ENCODE measurements around the gene MBD5.
A peak's percentile ranks its signal among the peaks of the same experiment; 100 is the strongest.

MBD5 gene

GRCh38 chr2:148495586-148495985, 474.7 kb downstream of the MBD5 start:
- Mint-ChIP-seq H3K36me3 (peaks cover 4% of the 10 kb centered on the region), H3K4me3 (no peak overlapping the region), H3K4me1 (ENCODE audit: low read depth) (peaks cover 10% of the 10 kb centered on the region), H3K27me3 (no peaks in the 10 kb centered on the region), H3K9me3 (ENCODE audit: low read depth) (no peaks in the 10 kb centered on the region), H3K27ac (no peak overlapping the region)

- no peaks in the 10 kb centered on the region for H3K9me3 Mint-ChIP-seq (ENCODE audit: low read depth)
- H3K27me3 Mint-ChIP-seq = no peaks in the 10 kb centered on the region
- no peak overlapping the region for H3K4me3 Mint-ChIP-seq
- H3K4me1 Mint-ChIP-seq (ENCODE audit: low read depth) = peaks cover under 1% of the 10 kb centered on the region
- no peak overlapping the region for H3K27ac Mint-ChIP-seq
- H3K36me3 Mint-ChIP-seq = no peaks in the 10 kb centered on the region
Observed at GRCh38 chr2:148501545-148501944, 480.7 kb downstream of the MBD5 start.

GRCh38 chr2:148503516-148503915, 482.6 kb downstream of the MBD5 start:
- no peaks in the 10 kb centered on the region for H3K36me3 Mint-ChIP-seq
- no peak overlapping the region for H3K27ac Mint-ChIP-seq
- H3K9me3 Mint-ChIP-seq (ENCODE audit: low read depth) = no peaks in the 10 kb centered on the region
- H3K27me3 Mint-ChIP-seq = no peaks in the 10 kb centered on the region
- H3K4me3 Mint-ChIP-seq = no peak overlapping the region
- peaks cover 1% of the 10 kb centered on the region for H3K4me1 Mint-ChIP-seq (ENCODE audit: low read depth)

- Mint-ChIP-seq H3K4me3 (no peak overlapping the region), H3K27ac (no peak overlapping the region), H3K27me3 (no peaks in the 10 kb centered on the region), H3K9me3 (ENCODE audit: low read depth) (no peaks in the 10 kb centered on the region), H3K36me3 (peaks cover 3% of the 10 kb centered on the region), H3K4me1 (ENCODE audit: low read depth) (peaks cover 24% of the 10 kb centered on the region)
Observed at GRCh38 chr2:148507970-148508369, 487.1 kb downstream of the MBD5 start.

- no peaks in the 10 kb centered on the region for H3K27me3 Mint-ChIP-seq
- peak overlapping the region; percentile 90 for H3K27ac Mint-ChIP-seq
- H3K4me3 Mint-ChIP-seq = peak overlapping the region; percentile 78
- no peaks in the 10 kb centered on the region for H3K9me3 Mint-ChIP-seq (ENCODE audit: low read depth)
- peaks cover 3% of the 10 kb centered on the region for H3K36me3 Mint-ChIP-seq
- peaks cover 26% of the 10 kb centered on the region for H3K4me1 Mint-ChIP-seq (ENCODE audit: low read depth)
Observed at GRCh38 chr2:148508878-148509287, 488.0 kb downstream of the MBD5 start.

- Mint-ChIP-seq H3K27ac (peak overlapping the region; percentile 90), H3K36me3 (peaks cover 5% of the 10 kb centered on the region), H3K4me3 (peak overlapping the region; percentile 78), H3K4me1 (ENCODE audit: low read depth) (peaks cover 26% of the 10 kb centered on the region), H3K27me3 (no peaks in the 10 kb centered on the region), H3K9me3 (ENCODE audit: low read depth) (no peaks in the 10 kb centered on the region)
Observed at GRCh38 chr2:148509288-148509902, 488.5 kb downstream of the MBD5 start.

GRCh38 chr2:148511883-148512282, 491.0 kb downstream of the MBD5 start:
- H3K27ac Mint-ChIP-seq = no peak overlapping the region
- H3K27me3 Mint-ChIP-seq = no peaks in the 10 kb centered on the region
- no peaks in the 10 kb centered on the region for H3K9me3 Mint-ChIP-seq (ENCODE audit: low read depth)
- peaks cover 9% of the 10 kb centered on the region for H3K36me3 Mint-ChIP-seq
- peaks cover 35% of the 10 kb centered on the region for H3K4me1 Mint-ChIP-seq (ENCODE audit: low read depth)
- H3K4me3 Mint-ChIP-seq = no peak overlapping the region

- Mint-ChIP-seq H3K4me3 (no peak overlapping the region), H3K27me3 (no peaks in the 10 kb centered on the region), H3K9me3 (ENCODE audit: low read depth) (no peaks in the 10 kb centered on the region), H3K36me3 (peaks cover 9% of the 10 kb centered on the region), H3K4me1 (ENCODE audit: low read depth) (peaks cover 35% of the 10 kb centered on the region), H3K27ac (no peak overlapping the region)
Observed at GRCh38 chr2:148512501-148512900, 491.6 kb downstream of the MBD5 start.

GRCh38 chr2:148513427-148513826, 492.5 kb downstream of the MBD5 start:
- Mint-ChIP-seq H3K4me1 (ENCODE audit: low read depth) (peaks cover 34% of the 10 kb centered on the region), H3K36me3 (peaks cover 9% of the 10 kb centered on the region), H3K27me3 (no peaks in the 10 kb centered on the region)

GRCh38 chr2:148515120-148515519, 494.2 kb downstream of the MBD5 start:
- no peaks in the 10 kb centered on the region for H3K27me3 Mint-ChIP-seq
- H3K9me3 Mint-ChIP-seq (ENCODE audit: low read depth) = no peaks in the 10 kb centered on the region
- H3K4me1 Mint-ChIP-seq (ENCODE audit: low read depth) = peaks cover 20% of the 10 kb centered on the region
- H3K36me3 Mint-ChIP-seq = peaks cover 9% of the 10 kb centered on the region
- H3K27ac Mint-ChIP-seq = no peak overlapping the region
- no peak overlapping the region for H3K4me3 Mint-ChIP-seq

More at GRCh38 chr2:148513427-148513826, 492.5 kb downstream of the MBD5 start:
- no peaks in the 10 kb centered on the region for H3K9me3 Mint-ChIP-seq (ENCODE audit: low read depth)
- H3K4me3 Mint-ChIP-seq = no peak overlapping the region
- H3K27ac Mint-ChIP-seq = no peak overlapping the region

- Mint-ChIP-seq H3K27ac (no peak overlapping the region), H3K4me1 (ENCODE audit: low read depth) (peaks cover 25% of the 10 kb centered on the region), H3K4me3 (no peak overlapping the region), H3K9me3 (ENCODE audit: low read depth) (no peaks in the 10 kb centered on the region), H3K27me3 (no peaks in the 10 kb centered on the region), H3K36me3 (peaks cover 9% of the 10 kb centered on the region)
Observed at GRCh38 chr2:148515976-148516375, 495.1 kb downstream of the MBD5 start.

- Mint-ChIP-seq H3K4me1 (ENCODE audit: low read depth) (peaks cover 35% of the 10 kb centered on the region), H3K27me3 (no peaks in the 10 kb centered on the region), H3K4me3 (no peak overlapping the region), H3K36me3 (peaks cover 8% of the 10 kb centered on the region), H3K9me3 (ENCODE audit: low read depth) (no peaks in the 10 kb centered on the region), H3K27ac (no peak overlapping the region)
Observed at GRCh38 chr2:148517296-148517695, 496.4 kb downstream of the MBD5 start.

- Mint-ChIP-seq H3K4me3 (no peak overlapping the region), H3K27ac (no peak overlapping the region), H3K4me1 (ENCODE audit: low read depth) (peaks cover 35% of the 10 kb centered on the region), H3K9me3 (ENCODE audit: low read depth) (no peaks in the 10 kb centered on the region), H3K27me3 (no peaks in the 10 kb centered on the region), H3K36me3 (peaks cover 7% of the 10 kb centered on the region)
Observed at GRCh38 chr2:148517822-148518221, 496.9 kb downstream of the MBD5 start.

- Mint-ChIP-seq H3K27me3 (no peaks in the 10 kb centered on the region), H3K4me3 (no peak overlapping the region), H3K27ac (no peak overlapping the region), H3K36me3 (peaks cover 7% of the 10 kb centered on the region), H3K4me1 (ENCODE audit: low read depth) (peaks cover 45% of the 10 kb centered on the region), H3K9me3 (ENCODE audit: low read depth) (no peaks in the 10 kb centered on the region)
Observed at GRCh38 chr2:148519013-148519412, 498.1 kb downstream of the MBD5 start.

GRCh38 chr2:148521181-148521580, 500.3 kb downstream of the MBD5 start:
- H3K27me3 Mint-ChIP-seq = no peaks in the 10 kb centered on the region
- H3K27ac Mint-ChIP-seq = peak overlapping the region; percentile 41
- no peaks in the 10 kb centered on the region for H3K9me3 Mint-ChIP-seq (ENCODE audit: low read depth)
- H3K36me3 Mint-ChIP-seq = peaks cover 2% of the 10 kb centered on the region
- H3K4me1 Mint-ChIP-seq (ENCODE audit: low read depth) = peaks cover 57% of the 10 kb centered on the region
- H3K4me3 Mint-ChIP-seq = no peak overlapping the region

GRCh38 chr2:148523315-148523714, 502.4 kb downstream of the MBD5 start:
- H3K27me3 Mint-ChIP-seq = no peaks in the 10 kb centered on the region
- peaks cover 79% of the 10 kb centered on the region for H3K4me1 Mint-ChIP-seq (ENCODE audit: low read depth)
- no peaks in the 10 kb centered on the region for H3K36me3 Mint-ChIP-seq
- H3K4me3 Mint-ChIP-seq = peak overlapping the region; percentile 45
- H3K9me3 Mint-ChIP-seq (ENCODE audit: low read depth) = no peaks in the 10 kb centered on the region
- H3K27ac Mint-ChIP-seq = peak overlapping the region; percentile 88
